Subcutaneous abdominal adipose tissue (tissue), 5 donors: ENCODE measurements around the gene MAPK7.

Experiments used
- H3K27ac ChIP-seq: one replicate; pipeline ENCODE4 v1.7.0; 2013; ENCODE audit warnings: low read depth, mild to moderate bottlenecking, inconsistent platforms, low read length, moderate library complexity
- H3K27me3 ChIP-seq, 5 donors: one replicate each; pipeline ENCODE4 v1.7.0; 2013; ENCODE audit warnings: low read length in 5 of 5, inconsistent platforms in 1 of 5; ENCODE audit not compliant: control insufficient read depth in 5 of 5, insufficient read depth in 4 of 5
- H3K36me3 ChIP-seq, 5 donors: one replicate each; pipeline ENCODE4 v1.7.0; 2013; ENCODE audit warnings: low read length in 5 of 5; ENCODE audit not compliant: control insufficient read depth in 5 of 5, insufficient read depth in 5 of 5
- H3K4me1 ChIP-seq, 5 donors: one replicate each; pipeline ENCODE4 v1.7.0; 2013; ENCODE audit warnings: low read length in 5 of 5, mild to moderate bottlenecking in 3 of 5, moderate library complexity in 1 of 5; ENCODE audit not compliant: control insufficient read depth in 5 of 5, insufficient read depth in 5 of 5
- H3K4me3 ChIP-seq, 5 donors: one replicate each; pipeline ENCODE4 v1.7.0; 2013; ENCODE audit warnings: low read length in 5 of 5, low read depth in 1 of 5
- H3K9ac ChIP-seq, 5 donors: one replicate each; pipeline ENCODE4 v1.7.0; 2013; ENCODE audit warnings: low read length in 5 of 5, mild to moderate bottlenecking in 4 of 5, moderate library complexity in 3 of 5
- H3K9me3 ChIP-seq, 5 donors: one replicate each; pipeline ENCODE4 v1.7.0; 2013; ENCODE audit warnings: low read length in 5 of 5; ENCODE audit not compliant: control insufficient read depth in 5 of 5
- donor health status: healthy.
- donor health status: healthy.
- donor health status: healthy.
- donor health status: healthy.
- donor health status: healthy.

MAPK7 gene

DNA sequence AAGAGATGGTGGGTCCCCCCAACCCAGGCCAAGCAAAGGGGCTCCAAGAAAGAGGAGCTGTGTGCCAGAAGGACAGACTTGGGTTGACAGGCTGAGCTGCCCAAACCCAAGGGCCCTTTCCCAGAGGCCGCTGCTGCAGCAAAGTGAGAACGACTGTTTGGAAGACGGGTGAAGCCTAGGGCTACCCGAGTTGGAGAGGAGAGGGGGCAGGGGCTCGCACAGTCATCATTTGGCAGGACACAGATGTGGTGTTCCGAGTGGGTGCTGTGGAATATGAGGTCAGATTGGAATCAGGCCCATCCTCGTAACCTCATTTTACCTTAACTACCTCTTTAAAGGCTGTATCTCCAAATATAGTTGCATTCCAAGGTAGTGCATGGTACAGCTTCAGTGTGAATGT is 14.0 kb downstream of the MAPK7 start:
- peaks cover 4 to 15% (median 13%) of the 10 kb centered on the region in 5 donors for H3K4me1 ChIP-seq

DNA sequence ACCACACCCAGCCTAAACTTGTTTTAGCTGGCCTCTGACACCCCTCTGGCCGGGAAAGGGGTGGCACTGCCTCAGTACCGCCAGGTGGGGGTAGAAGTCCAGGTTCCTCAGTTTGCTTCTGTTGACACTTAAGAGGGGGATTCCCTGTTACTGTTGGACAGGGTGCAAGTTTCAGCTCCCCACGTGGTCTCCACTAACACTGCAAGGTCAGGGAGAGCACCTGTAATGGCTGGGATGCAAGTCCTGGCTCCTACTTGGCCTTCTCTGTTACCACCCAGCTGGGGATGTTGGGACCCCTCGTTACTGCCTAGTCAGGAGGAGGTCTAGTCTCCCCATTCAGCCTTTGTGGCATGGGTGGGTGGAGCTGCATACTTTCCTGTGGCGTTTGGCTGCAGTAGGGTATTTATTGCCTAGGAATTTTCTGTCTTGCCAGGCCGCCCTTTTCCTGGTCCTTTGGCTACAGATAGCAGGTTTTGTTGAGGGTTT is 19.3 kb downstream of the MAPK7 start:
- H3K36me3 ChIP-seq, result no peaks in the 10 kb centered on the region
- peak overlapping the region; percentile 37 for H3K27ac ChIP-seq
- no peaks in the 10 kb centered on the region for H3K9me3 ChIP-seq
- no peaks in the 10 kb centered on the region for H3K27me3 ChIP-seq
- H3K9ac ChIP-seq, result peak overlapping the region in 1 of 5 donors; percentile 17
- peaks cover 0 to 29% (median 27%) of the 10 kb centered on the region in 5 donors for H3K4me1 ChIP-seq
- H3K4me3 ChIP-seq, result no peak overlapping the region

More for the DNA sequence above, 14.0 kb downstream of the MAPK7 start:
- Histone ChIP-seq H3K9ac (no peak overlapping the region), H3K4me3 (no peak overlapping the region), H3K27ac (no peak overlapping the region), H3K27me3 (no peaks in the 10 kb centered on the region), H3K9me3 (no peaks in the 10 kb centered on the region), H3K36me3 (no peaks in the 10 kb centered on the region)

DNA sequence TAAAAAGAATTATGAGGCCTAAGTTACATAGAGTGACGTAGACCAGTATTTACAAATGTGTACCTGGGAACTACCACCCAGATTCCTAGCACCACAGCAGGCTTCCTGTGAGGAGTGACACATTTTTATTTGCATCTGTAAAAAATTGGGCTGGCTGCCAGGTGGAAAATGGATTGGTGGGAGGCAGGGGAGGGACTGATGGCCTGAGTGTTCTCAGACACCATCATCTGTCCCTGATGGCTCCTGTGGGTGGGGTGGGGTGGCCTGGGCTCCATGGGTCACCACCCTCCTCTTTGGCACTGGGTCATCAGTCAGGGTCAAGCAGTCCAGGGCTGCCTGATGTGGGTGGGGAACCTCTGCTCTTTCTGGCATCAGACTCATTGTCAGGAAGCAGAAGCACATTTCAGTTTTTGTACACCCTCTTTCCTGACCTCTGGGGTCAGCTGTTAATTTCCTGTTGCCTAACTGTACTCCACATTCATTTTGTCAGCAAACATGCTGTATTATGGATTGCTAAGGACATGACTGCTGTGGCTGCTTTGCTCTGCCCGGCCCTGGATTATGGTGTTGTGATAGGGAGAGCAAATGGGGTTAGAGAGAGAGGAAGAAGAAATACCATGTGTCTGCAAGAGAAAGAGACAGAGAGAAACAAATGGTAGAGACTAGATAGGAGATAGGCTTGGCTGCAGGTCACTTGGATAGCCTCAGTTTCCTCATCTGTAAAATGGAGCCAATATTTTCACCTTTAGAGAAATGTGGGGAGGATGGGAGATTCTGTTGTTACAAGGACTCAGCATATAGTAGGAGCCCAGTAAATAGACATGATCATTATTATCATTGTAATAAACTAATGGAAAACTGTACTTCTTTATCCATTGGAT is 20.2 kb downstream of the MAPK7 start:
- H3K4me1 ChIP-seq, result peaks cover 0 to 29% (median 27%) of the 10 kb centered on the region in 5 donors
- H3K27ac ChIP-seq, result peak overlapping the region; percentile 37
- no peaks in the 10 kb centered on the region for H3K36me3 ChIP-seq
- no peaks in the 10 kb centered on the region for H3K27me3 ChIP-seq
- H3K4me3 ChIP-seq, result no peak overlapping the region
- H3K9me3 ChIP-seq, result no peaks in the 10 kb centered on the region
- H3K9ac ChIP-seq, result no peak overlapping the region

DNA sequence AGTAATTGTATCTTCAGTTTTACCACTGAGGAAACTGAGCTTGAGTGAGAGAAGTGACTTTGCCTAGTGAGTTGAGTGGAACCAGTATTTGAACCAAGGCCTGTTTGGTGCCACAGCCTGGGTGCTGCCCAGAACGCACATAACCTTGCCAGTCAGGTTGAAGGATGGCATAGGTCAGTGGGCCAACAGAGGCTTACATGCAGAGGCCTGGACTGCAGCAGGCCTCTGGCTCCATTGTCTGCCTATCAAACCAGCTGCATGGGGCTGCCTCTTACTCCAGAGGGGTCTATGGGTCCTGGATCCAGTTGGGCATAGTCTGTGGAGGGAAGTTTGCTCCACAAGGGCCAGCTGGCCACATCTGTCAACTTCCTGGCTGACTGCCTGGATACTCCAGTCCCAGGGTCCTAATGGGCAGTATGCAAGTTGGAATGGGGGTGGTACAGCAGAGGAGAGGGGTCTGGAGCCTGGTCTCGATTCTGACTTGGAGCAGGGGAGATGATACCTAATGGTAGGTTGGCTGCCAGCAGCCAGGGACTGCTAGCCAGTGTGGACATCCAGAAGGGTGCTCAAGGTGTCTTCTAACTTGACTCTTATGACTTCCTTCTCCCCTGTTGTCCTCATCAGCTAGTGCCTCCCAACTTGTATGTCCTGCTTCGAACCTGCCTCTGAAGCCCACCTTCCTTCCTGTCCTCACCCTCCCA is 21.6 kb downstream of the MAPK7 start:
- no peaks in the 10 kb centered on the region for H3K9me3 ChIP-seq
- no peak overlapping the region for H3K9ac ChIP-seq
- no peaks in the 10 kb centered on the region for H3K27me3 ChIP-seq
- peaks cover 0 to 29% (median 27%) of the 10 kb centered on the region in 5 donors for H3K4me1 ChIP-seq
- H3K36me3 ChIP-seq, result no peaks in the 10 kb centered on the region
- H3K27ac ChIP-seq, result no peak overlapping the region
- no peak overlapping the region for H3K4me3 ChIP-seq

- Histone ChIP-seq H3K9ac (no peak overlapping the region), H3K27ac (no peak overlapping the region), H3K27me3 (no peaks in the 10 kb centered on the region), H3K36me3 (no peaks in the 10 kb centered on the region), H3K4me3 (no peak overlapping the region), H3K4me1 (peaks cover 0 to 29% (median 27%) of the 10 kb centered on the region in 5 donors), H3K9me3 (no peaks in the 10 kb centered on the region)
Observed at GRCh38 chr17:19401321-19402010, 23.2 kb downstream of the MAPK7 start.

- Histone ChIP-seq H3K9me3 (no peaks in the 10 kb centered on the region), H3K9ac (no peak overlapping the region), H3K4me1 (peaks cover 0 to 29% (median 27%) of the 10 kb centered on the region in 5 donors), H3K4me3 (no peak overlapping the region), H3K36me3 (no peaks in the 10 kb centered on the region), H3K27me3 (no peaks in the 10 kb centered on the region), H3K27ac (no peak overlapping the region)
Observed at GRCh38 chr17:19402171-19402570, 23.9 kb downstream of the MAPK7 start.

- Histone ChIP-seq H3K36me3 (no peaks in the 10 kb centered on the region), H3K27ac (no peak overlapping the region), H3K27me3 (no peaks in the 10 kb centered on the region), H3K4me3 (no peak overlapping the region), H3K9ac (no peak overlapping the region), H3K4me1 (peaks cover 0 to 23% (median 21%) of the 10 kb centered on the region in 5 donors), H3K9me3 (no peaks in the 10 kb centered on the region)
Observed at GRCh38 chr17:19403021-19403420, 24.7 kb downstream of the MAPK7 start.

- no peaks in the 10 kb centered on the region for H3K36me3 ChIP-seq
- no peaks in the 10 kb centered on the region for H3K27me3 ChIP-seq
- no peak overlapping the region for H3K27ac ChIP-seq
- no peak overlapping the region for H3K9ac ChIP-seq
- H3K4me3 ChIP-seq, result no peak overlapping the region
- peaks cover 0 to 12% (median 9%) of the 10 kb centered on the region in 5 donors for H3K4me1 ChIP-seq
- no peaks in the 10 kb centered on the region for H3K9me3 ChIP-seq
Observed at GRCh38 chr17:19404264-19404663, 26.0 kb downstream of the MAPK7 start.

GRCh38 chr17:19405114-19405513 is 26.8 kb downstream of the MAPK7 start:
- H3K4me3 ChIP-seq, result no peak overlapping the region
- H3K27ac ChIP-seq, result no peak overlapping the region
- H3K9me3 ChIP-seq, result no peaks in the 10 kb centered on the region
- peaks cover 0 to 6% (median 1%) of the 10 kb centered on the region in 5 donors for H3K4me1 ChIP-seq
- no peaks in the 10 kb centered on the region for H3K36me3 ChIP-seq
- no peaks in the 10 kb centered on the region for H3K27me3 ChIP-seq
- no peak overlapping the region for H3K9ac ChIP-seq
